Common myeloid progenitor, CD34-positive (primary cell): ENCODE results near the gene MTCL1.
"Not testable (repeated sequence)": the region's sequence is repeated elsewhere in the genome, so short reads cannot be mapped to it uniquely, and the experiment has no call there.

Experiments
- CTCF ChIA-PET: fragments of 350-600 bp; sonication (Branson Sonifier 250); formaldehyde crosslinking; loops from one replicate; lab custom pipeline; 2021; ENCODE audit warnings: antibody characterized with exemption; lab: Charles Lee
- POLR2A ChIA-PET: fragments of 350-600 bp; sonication (Branson Sonifier 250); formaldehyde crosslinking; loops from one replicate; lab custom pipeline; 2021; ENCODE audit warnings: antibody characterized with exemption; lab: Charles Lee
- DNase-seq, 3 donors: peaks; one replicate each; pipeline versions ENCODE4 v3.0.0 to v3.0.0-alpha.2; 2013
- H3K27ac ChIP-seq, 2 experiments: 1 replicate in 1 of 2; 2 replicates in 1 of 2; pipeline ENCODE4 v1.7.0; 2013; ENCODE audit warnings: inconsistent platforms in 2 of 2, low read length in 2 of 2, mild to moderate bottlenecking in 2 of 2, low read depth in 1 of 2, moderate library complexity in 1 of 2; ENCODE audit not compliant: severe bottlenecking in 2 of 2, insufficient read depth in 1 of 2, poor library complexity in 1 of 2
- H3K27me3 ChIP-seq, 5 experiments: replicated peaks in 2 of 5; 1 replicate in 3 of 5; 2 replicates in 2 of 5; pipeline versions ENCODE4 v1.6.1 to v1.7.0; 2013; ENCODE audit warnings: low read length in 4 of 5, mild to moderate bottlenecking in 2 of 5, moderate library complexity in 2 of 5, inconsistent platforms in 1 of 5; ENCODE audit not compliant: insufficient read depth in 5 of 5, control insufficient read depth in 4 of 5
- H3K36me3 ChIP-seq, 4 experiments: 1 replicate in 2 of 4; 2 replicates in 2 of 4; pipeline versions ENCODE4 v1.6.1 to v1.7.0; 2013; ENCODE audit warnings: low read length in 3 of 4, control low read depth in 1 of 4, mild to moderate bottlenecking in 1 of 4; ENCODE audit not compliant: control insufficient read depth in 4 of 4, insufficient read depth in 4 of 4
- H3K4me1 ChIP-seq, 4 experiments: 1 replicate in 3 of 4; 2 replicates in 1 of 4; pipeline versions ENCODE4 v1.6.1 to v1.7.1; 2013; ENCODE audit warnings: low read length in 3 of 4, mild to moderate bottlenecking in 3 of 4, control low read depth in 1 of 4, inconsistent platforms in 1 of 4, moderate library complexity in 1 of 4; ENCODE audit not compliant: control insufficient read depth in 4 of 4, insufficient read depth in 4 of 4; ENCODE audit errors: control extremely low read depth in 1 of 4
- H3K4me3 ChIP-seq, 7 experiments: 1 replicate in 4 of 7; 2 replicates in 3 of 7; pipeline versions ENCODE4 v1.5.1 to v1.7.0; 2013; ENCODE audit warnings: mild to moderate bottlenecking in 7 of 7, low read length in 6 of 7, moderate library complexity in 6 of 7, inconsistent platforms in 2 of 7, low read depth in 2 of 7, control low read depth in 1 of 7; ENCODE audit not compliant: insufficient read depth in 4 of 7, control insufficient read depth in 1 of 7; ENCODE audit errors: extremely low read depth in 1 of 7
- H3K9me3 ChIP-seq, 5 experiments: 1 replicate in 4 of 5; 2 replicates in 1 of 5; pipeline versions ENCODE4 v1.6.1 to v1.7.1; 2013; ENCODE audit warnings: low read length in 4 of 5, mild to moderate bottlenecking in 2 of 5, inconsistent platforms in 1 of 5, low read depth in 1 of 5, moderate library complexity in 1 of 5; ENCODE audit not compliant: control insufficient read depth in 4 of 5, insufficient read depth in 2 of 5; ENCODE audit errors: control extremely low read depth in 1 of 5
- WGBS: methylation state at CpG from one replicate; pipeline ENCODE4 v1.1.5; 2013; ENCODE audit not compliant: insufficient coverage; 5-methylcytosine and 5-hydroxymethylcytosine counted together

MTCL1 gene

GRCh38 chr18:8758466-8758865, 53.1 kb downstream of the MTCL1 start:
- DNase-seq, result no peak
- no peaks in the 10 kb centered on the region for H3K36me3 ChIP-seq
- peaks cover 0 to 3% (median 0%) of the 10 kb centered on the region in 5 experiments for H3K27me3 ChIP-seq
- peaks cover 0 to 7% (median 6%) of the 10 kb centered on the region in 5 experiments for H3K9me3 ChIP-seq
- H3K4me1 ChIP-seq, result peaks cover 0 to 6% (median 3%) of the 10 kb centered on the region in 4 experiments
- POLR2A ChIA-PET, result no interaction called here
- H3K4me3 ChIP-seq, result no peak overlapping the region
- no peak overlapping the region for H3K27ac ChIP-seq
- WGBS, result 100% methylated on average over 1 of the region's 4 CpGs
- CTCF ChIA-PET, result no interaction called here

- no peaks in the 10 kb centered on the region for H3K36me3 ChIP-seq
- 86% methylated on average over 1 of the region's 2 CpGs for WGBS
- ChIA-PET POLR2A (no interaction called here), CTCF (no interaction called here)
- no peak overlapping the region for H3K27ac ChIP-seq
- peaks cover 0 to 3% (median 0%) of the 10 kb centered on the region in 5 experiments for H3K27me3 ChIP-seq
- no peaks in the 10 kb centered on the region for H3K4me1 ChIP-seq
- peaks cover 0 to 7% (median 6%) of the 10 kb centered on the region in 5 experiments for H3K9me3 ChIP-seq
- H3K4me3 ChIP-seq, result no peak overlapping the region
- no peak for DNase-seq
Observed at GRCh38 chr18:8760984-8761383, 55.6 kb downstream of the MTCL1 start.

GRCh38 chr18:8761535-8761934, 56.2 kb downstream of the MTCL1 start:
- POLR2A ChIA-PET, H3K4me3 ChIP-seq, H3K27me3 ChIP-seq, H3K4me1 ChIP-seq, H3K36me3 ChIP-seq, H3K27ac ChIP-seq, DNase-seq, H3K9me3 ChIP-seq: not testable (repeated sequence)
- CTCF ChIA-PET, result interaction anchor here (1.3 kb wide), 1 partner anchor 16 kb away, joined by 4 read pairs; no protein-coding TSS in a partner anchor
- no CpG with 5 or more reads among the region's 3 CpGs for WGBS

GRCh38 chr18:8762968-8763367, 57.6 kb downstream of the MTCL1 start:
- no peak overlapping the region for H3K4me3 ChIP-seq
- H3K36me3 ChIP-seq, result no peaks in the 10 kb centered on the region
- CTCF ChIA-PET, result interaction anchor here (1.3 kb wide), 1 partner anchor 15 kb away, joined by 4 read pairs; no protein-coding TSS in a partner anchor
- H3K27ac ChIP-seq, result no peak overlapping the region
- no peaks in the 10 kb centered on the region for H3K4me1 ChIP-seq
- H3K9me3 ChIP-seq, result peaks cover 0 to 7% (median 6%) of the 10 kb centered on the region in 5 experiments
- WGBS, result 93% methylated on average over 4 of the region's 5 CpGs
- H3K27me3 ChIP-seq, result peaks cover 0 to 3% (median 0%) of the 10 kb centered on the region in 5 experiments
- no peak for DNase-seq
- POLR2A ChIA-PET, result no interaction called here

GRCh38 chr18:8763611-8764010, 58.3 kb downstream of the MTCL1 start:
- WGBS, result 100% methylated on average over 1 of the region's 2 CpGs
- Histone ChIP-seq H3K27ac (no peak overlapping the region), H3K4me1 (no peaks in the 10 kb centered on the region), H3K4me3 (no peak overlapping the region), H3K36me3 (no peaks in the 10 kb centered on the region), H3K9me3 (peaks cover 0 to 7% (median 6%) of the 10 kb centered on the region in 5 experiments), H3K27me3 (peaks cover 0 to 3% (median 0%) of the 10 kb centered on the region in 5 experiments)
- CTCF ChIA-PET, result no interaction called here
- POLR2A ChIA-PET, result no interaction called here
- DNase-seq, result no peak

GRCh38 chr18:8765783-8766463, 60.6 kb downstream of the MTCL1 start:
- CTCF ChIA-PET, result no interaction called here
- H3K36me3 ChIP-seq, result no peaks in the 10 kb centered on the region
- H3K4me1 ChIP-seq, result no peaks in the 10 kb centered on the region
- no peaks in the 10 kb centered on the region for H3K27me3 ChIP-seq
- H3K4me3 ChIP-seq, result no peak overlapping the region
- peaks cover 0 to 7% (median 2%) of the 10 kb centered on the region in 5 experiments for H3K9me3 ChIP-seq
- 92% methylated on average over 10 of the region's 11 CpGs for WGBS
- POLR2A ChIA-PET, result no interaction called here
- DNase-seq, result no peak
- no peak overlapping the region for H3K27ac ChIP-seq

- no peak overlapping the region for H3K27ac ChIP-seq
- WGBS, result 100% methylated on average over 1 of the region's 2 CpGs
- ChIA-PET POLR2A (interaction anchor here (0.6 kb wide), 1 partner anchor 12 kb away, joined by 4 read pairs; no protein-coding TSS in a partner anchor), CTCF (no interaction called here)
- no peaks in the 10 kb centered on the region for H3K4me1 ChIP-seq
- DNase-seq, result no peak
- H3K36me3 ChIP-seq, result no peaks in the 10 kb centered on the region
- no peak overlapping the region for H3K4me3 ChIP-seq
- H3K27me3 ChIP-seq, result peaks cover 0 to under 1% (median 0%) of the 10 kb centered on the region in 5 experiments
- H3K9me3 ChIP-seq, result peaks cover 0 to 6% (median 2%) of the 10 kb centered on the region in 5 experiments
Observed at GRCh38 chr18:8766559-8767293, 61.4 kb downstream of the MTCL1 start.
